Epidermal melanocyte (primary cell): Measurements from ENCODE around the gene IFT88.

Experiments used
- DNase-seq: peaks from one replicate; pipeline ENCODE4 v3.0.0; 2011; ENCODE audit warnings: low spot score; ENCODE audit not compliant: insufficient read length

IFT88 gene

GRCh38 chr13:20566898-20567874 lies at the start of gene IFT88:
IFT88 (plus strand) TSS chr13:20567157; CDS start chr13:20574386, 7,229 bp downstream.
- DNase-seq, result peak; percentile 79

GRCh38 chr13:20518660-20519100 lies 48.3 kb upstream of the IFT88 start:
- DNase-seq, result no peak

DNA sequence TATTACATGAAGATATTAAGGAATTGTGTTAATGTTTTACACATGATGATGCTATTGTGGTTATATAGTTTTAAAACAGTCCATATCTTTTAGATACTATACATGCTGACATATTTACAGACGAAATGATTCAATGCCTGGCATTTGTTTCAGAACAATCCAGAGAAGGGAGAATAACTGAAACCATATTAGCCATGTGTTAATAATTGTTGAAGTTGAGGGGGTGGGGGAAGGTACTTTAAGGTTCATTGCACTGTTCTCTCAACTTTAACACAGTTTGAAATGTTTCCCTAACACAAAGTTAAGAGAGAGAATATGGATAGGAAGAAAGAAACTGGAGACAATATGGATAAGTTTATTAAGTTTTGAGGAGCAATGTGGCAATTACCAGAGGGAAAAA lies 47.1 kb upstream of the IFT88 start:
- no peak for DNase-seq

DNA sequence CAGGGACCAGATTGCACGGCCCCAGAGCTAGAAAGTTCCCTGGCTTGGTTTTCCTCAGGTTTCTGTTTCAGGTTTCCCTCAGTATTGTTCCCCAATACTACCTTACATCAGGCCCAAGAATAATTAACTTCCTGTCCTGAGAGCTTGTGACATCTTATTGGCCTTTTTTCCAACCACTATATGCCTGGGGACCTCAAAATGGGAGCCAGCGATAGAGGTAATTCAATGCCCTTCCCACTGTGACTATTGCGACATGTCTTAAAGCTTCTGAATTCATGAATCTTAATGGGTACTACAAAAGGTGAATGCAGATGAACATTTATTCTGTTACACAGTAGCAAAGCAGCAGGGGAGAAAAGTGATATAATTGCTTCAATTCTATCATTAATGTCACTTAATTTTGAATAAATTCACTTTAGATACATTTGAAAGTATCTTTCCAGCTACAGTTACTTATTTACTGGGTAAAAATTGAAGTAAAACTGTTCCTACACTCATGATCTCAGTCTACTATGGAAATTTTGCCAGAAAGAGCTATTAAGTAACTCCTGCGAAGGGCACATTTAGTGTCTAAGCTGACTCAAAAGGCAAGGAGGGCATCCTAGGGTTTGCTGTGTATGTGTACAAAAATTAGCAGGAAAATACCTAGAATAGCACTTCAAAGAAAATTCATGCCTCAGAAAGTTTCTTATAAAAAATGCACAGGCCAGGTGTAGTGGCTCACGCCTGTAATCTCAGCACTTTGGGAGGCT lies 45.4 kb upstream of the IFT88 start:
- DNase-seq, result no peak

- DNase-seq, result no peak
Measured at GRCh38 chr13:20525144-20525600, 41.8 kb upstream of the IFT88 start.

GRCh38 chr13:20525601-20526544 lies 41.1 kb upstream of the IFT88 start, which contains the start of gene CRYL1:
CRYL1 (minus strand) TSS chr13:20525857; CDS start chr13:20525794, 63 bp downstream.
- no peak for DNase-seq

DNA sequence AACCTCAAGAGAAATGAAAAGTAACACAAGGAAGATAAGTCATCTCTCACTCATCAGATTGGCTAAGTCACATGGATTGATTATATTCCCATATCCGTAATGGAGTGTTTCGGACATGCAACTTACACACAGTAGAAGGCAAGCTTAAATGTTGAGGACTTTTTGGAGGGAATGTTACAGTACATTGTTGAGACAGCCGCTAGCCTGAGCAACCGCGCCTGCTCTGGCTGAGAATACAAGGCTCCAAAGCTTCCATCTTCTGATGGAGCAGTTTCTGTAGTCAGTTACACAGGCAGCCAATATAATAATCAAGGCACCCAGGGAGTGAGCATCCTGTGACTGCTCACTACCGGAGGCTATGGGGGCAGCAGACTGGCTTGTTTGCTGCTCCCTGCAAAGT lies 40.3 kb upstream of the IFT88 start:
- DNase-seq, result no peak

GRCh38 chr13:20528452-20528851 lies 38.5 kb upstream of the IFT88 start:
- DNase-seq, result no peak

DNA sequence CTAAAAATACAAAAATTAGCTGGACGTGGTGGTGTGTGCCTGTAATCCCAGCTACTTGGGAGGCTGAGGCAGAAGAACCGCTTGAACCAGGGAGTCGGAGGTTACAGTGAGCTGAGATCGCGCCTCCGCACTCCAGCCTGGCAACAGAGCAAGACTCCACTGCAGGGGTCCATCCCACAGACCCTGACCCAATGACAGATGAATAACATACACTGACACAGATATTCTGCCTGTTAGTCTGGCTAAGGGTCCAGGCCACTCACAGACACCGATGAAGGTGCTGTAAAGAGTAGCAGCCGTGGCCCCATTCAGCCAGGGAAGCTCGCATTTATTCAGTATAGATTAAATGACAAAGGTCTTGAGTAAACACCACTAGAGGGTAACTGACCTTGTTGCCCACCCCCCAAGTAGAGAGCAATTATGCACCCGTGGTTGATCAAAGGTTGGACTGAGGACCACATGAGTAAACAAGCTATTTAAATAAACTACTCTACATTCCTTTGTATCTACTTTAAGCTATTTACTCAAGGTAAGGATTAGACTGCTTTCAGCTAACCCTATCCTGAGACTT lies 32.8 kb upstream of the IFT88 start:
- no peak for DNase-seq

- no peak for DNase-seq
Measured at GRCh38 chr13:20536992-20537391, 30.0 kb upstream of the IFT88 start.

- no peak for DNase-seq
Measured at GRCh38 chr13:20544201-20544923, 22.6 kb upstream of the IFT88 start.

DNA sequence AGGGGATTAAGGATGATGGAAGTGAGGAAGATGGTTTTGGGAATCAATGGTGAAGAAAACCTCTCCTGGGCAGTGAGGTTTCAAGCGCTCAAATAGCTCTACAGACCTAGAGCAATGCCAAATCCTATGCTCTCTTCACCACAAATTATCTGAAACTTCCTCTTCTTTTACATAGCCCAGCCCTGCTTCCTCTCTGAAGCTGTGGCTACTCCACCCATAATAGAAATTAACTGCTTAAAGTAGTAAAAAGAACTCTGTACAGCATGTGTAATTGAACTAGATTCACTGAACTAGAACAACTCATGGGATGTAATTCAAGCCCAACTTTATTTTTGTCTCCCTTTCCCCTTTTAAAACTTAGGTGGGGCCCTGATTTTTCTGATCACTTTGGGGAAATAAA lies 20.4 kb upstream of the IFT88 start:
- no peak for DNase-seq

DNA sequence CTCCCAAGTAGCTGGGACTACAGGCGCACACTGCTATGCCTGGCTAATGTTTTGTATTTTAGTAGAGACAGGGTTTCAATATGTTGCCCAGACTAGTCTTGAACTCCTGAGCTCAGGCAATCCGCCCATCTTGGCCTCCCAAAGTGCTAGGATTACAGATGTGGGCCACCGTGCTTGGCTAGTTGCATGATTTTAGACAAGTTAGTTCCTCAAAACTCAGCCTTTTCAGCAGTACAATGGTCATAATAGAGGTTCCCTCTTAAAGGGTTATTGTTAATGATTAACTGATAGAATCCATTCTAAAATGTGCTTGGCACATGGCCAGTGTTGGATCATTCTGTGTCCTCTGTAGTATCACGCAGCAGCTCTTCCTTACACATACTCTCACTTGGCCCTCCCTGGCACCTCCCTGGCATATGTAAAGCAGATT lies 19.5 kb upstream of the IFT88 start:
- DNase-seq, result no peak

GRCh38 chr13:20550799-20551198 lies 16.2 kb upstream of the IFT88 start:
- DNase-seq, result no peak

DNA sequence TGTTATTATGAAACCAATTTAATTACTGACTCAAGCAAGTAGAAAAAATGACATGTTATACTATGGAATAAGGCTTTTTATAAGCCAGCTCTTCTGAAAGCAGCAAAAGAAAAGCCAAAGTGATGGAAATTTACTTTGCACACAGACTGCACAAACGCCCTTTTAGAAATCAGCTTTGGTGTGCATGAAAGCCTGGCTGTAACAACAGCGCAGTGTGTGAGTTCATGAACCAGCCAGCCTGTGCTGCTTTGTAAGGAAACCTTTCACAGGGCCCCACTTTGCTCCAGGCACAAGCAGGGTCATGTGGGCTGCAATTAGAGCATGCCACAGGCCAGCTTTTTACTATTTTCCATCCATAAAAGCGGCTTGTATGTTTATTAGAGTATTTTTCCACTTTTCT lies 13.6 kb upstream of the IFT88 start:
- peak; percentile 72 for DNase-seq

DNA sequence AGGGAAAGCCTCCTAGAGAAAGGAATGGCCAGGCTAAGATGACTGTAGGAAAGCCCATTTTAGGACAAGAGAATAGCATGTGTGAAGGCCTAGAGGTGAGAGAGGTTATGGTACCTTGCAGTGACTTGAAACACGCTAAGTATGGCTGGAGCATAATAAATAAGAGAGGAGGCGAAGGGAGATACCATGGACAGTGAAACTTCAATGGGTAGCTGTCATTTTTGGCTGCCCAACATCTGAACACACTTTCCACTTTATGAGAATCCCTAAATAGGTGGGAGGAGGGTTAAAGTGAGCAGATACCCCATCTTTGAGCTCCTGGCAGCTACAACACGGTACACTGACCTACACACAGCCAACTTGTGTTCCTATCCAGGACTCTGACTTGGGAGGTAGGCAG lies 8.0 kb upstream of the IFT88 start:
- DNase-seq, result no peak

- no peak for DNase-seq
Measured at GRCh38 chr13:20559659-20560356, 7.1 kb upstream of the IFT88 start.

GRCh38 chr13:20561741-20562140 lies 5.2 kb upstream of the IFT88 start:
- DNase-seq, result no peak

DNA sequence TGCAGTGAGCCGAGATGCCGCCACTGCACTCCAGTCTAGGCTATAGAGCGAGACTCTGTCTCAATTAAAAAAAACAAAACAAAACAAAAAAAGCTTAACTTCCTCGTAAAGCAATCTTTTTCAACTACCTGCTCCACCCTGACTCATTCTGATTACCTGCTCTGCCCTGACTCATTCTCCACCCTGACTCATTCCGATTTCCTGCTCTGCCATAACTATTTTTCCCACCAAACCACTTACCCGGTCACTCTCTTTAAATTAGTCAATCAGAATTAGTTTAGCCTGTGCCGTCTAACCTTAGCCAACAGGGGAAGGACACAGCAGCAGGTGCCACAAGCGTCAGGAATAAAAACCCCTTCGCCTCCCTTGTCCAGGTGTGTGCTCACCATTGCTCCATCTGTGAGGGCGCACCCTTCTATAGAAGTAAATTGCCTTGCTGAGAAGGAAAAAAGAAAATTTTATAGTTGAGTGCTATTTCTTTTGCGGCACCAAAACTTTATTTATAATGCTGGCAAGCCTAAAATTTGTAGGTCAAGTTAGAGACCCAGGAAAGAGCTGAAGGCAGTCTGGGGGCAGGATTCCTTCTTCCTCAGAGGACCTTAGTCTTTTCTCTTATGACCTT lies 1.7 kb upstream of the IFT88 start:
- no peak for DNase-seq
